ENCODE measurements around the gene KCTD5.
"Not testable (repeated sequence)": the region's sequence is repeated elsewhere in the genome, so short reads cannot be mapped to it uniquely, and the experiment has no call there.

KCTD5 gene

DNA sequence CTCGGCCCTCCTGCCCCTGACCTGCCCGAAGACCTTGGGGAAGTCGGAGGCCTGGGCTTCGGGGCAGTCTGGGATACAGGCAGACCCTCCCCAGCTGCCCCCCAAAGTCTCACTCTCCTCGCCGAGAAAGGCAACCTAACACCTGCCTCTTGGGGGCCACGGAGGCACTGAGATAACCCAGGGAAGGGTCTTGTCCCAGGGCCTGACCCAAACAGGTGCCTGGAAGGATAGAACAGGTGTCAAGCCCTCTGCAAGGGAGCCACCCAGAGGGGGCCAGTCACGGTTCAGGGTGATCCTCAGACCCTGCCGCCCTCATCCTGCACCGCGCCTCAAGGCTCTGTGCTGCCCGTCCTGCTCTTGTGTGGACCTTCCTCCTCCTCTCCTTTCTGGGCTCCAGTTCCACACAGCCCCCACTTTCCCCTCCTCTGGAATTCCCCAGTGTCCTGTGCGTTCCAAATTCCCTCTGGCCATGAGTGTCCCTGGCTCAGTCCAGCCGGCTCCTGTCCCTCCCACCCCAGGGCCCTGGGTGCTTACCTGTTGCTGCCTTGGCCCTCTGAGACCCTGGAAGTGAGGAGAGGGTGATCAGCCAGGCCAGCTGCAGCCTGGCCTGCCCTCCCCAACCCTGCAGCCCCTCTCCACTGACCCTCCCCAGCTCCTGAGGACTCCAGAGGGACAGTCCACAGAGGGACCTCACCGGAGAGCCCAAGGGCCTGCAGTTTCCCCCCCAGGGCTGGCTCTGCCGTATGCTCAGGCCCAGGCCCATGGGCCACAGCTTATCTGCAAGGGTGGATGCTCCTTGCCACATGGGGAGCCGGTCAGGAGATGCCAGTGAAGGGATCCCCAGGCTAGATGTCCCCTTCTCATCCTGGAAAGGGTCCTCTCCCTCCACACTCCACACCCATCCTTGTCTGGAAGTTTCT is 33.9 kb downstream of the KCTD5 start:
- no peaks in the 10 kb centered on the region for H3K9me3 ChIP-seq (ENCODE audit: control insufficient read depth in 1 of 2, low read length in 2 of 2)
- no peak overlapping the region for H3K9ac ChIP-seq (ENCODE audit: low read depth in 1 of 2, low read length in 2 of 2)
- H3K36me3 ChIP-seq (ENCODE audit: control insufficient read depth in 1 of 2, insufficient read depth in 2 of 2, low read length in 2 of 2), result no peaks in the 10 kb centered on the region
- no peaks in the 10 kb centered on the region for H3K27me3 ChIP-seq (ENCODE audit: control insufficient read depth in 1 of 2, insufficient read depth in 2 of 2, low read length in 2 of 2)
- peaks cover 6 to 14% of the 10 kb centered on the region in 2 donors for H3K4me1 ChIP-seq (ENCODE audit: control insufficient read depth in 1 of 2, insufficient read depth in 2 of 2, low read length in 2 of 2)
- H3K27ac ChIP-seq (ENCODE audit: low read depth, low read length), result no peak overlapping the region
- H3K4me3 ChIP-seq (ENCODE audit: low read depth in 1 of 2, low read length in 2 of 2), result no peak overlapping the region

GRCh38 chr16:2716948-2717347 is 34.6 kb downstream of the KCTD5 start:
- peaks cover 6 to 14% of the 10 kb centered on the region in 2 donors for H3K4me1 ChIP-seq (ENCODE audit: control insufficient read depth in 1 of 2, insufficient read depth in 2 of 2, low read length in 2 of 2)
- no peak overlapping the region for H3K27ac ChIP-seq (ENCODE audit: low read depth, low read length)
- H3K27me3 ChIP-seq (ENCODE audit: control insufficient read depth in 1 of 2, insufficient read depth in 2 of 2, low read length in 2 of 2), result no peaks in the 10 kb centered on the region
- no peak overlapping the region for H3K4me3 ChIP-seq (ENCODE audit: low read depth in 1 of 2, low read length in 2 of 2)
- H3K9me3 ChIP-seq (ENCODE audit: control insufficient read depth in 1 of 2, low read length in 2 of 2), result no peaks in the 10 kb centered on the region
- H3K9ac ChIP-seq (ENCODE audit: low read depth in 1 of 2, low read length in 2 of 2), result no peak overlapping the region
- no peaks in the 10 kb centered on the region for H3K36me3 ChIP-seq (ENCODE audit: control insufficient read depth in 1 of 2, insufficient read depth in 2 of 2, low read length in 2 of 2)

GRCh38 chr16:2717383-2718263 is 35.3 kb downstream of the KCTD5 start:
- H3K9me3 ChIP-seq (ENCODE audit: control insufficient read depth in 1 of 2, low read length in 2 of 2), result no peaks in the 10 kb centered on the region
- H3K4me1 ChIP-seq (ENCODE audit: control insufficient read depth in 1 of 2, insufficient read depth in 2 of 2, low read length in 2 of 2), result peaks cover 6 to 14% of the 10 kb centered on the region in 2 donors
- H3K27me3 ChIP-seq (ENCODE audit: control insufficient read depth in 1 of 2, insufficient read depth in 2 of 2, low read length in 2 of 2), result no peaks in the 10 kb centered on the region
- H3K27ac ChIP-seq (ENCODE audit: low read depth, low read length), result no peak overlapping the region
- no peaks in the 10 kb centered on the region for H3K36me3 ChIP-seq (ENCODE audit: control insufficient read depth in 1 of 2, insufficient read depth in 2 of 2, low read length in 2 of 2)
- H3K9ac ChIP-seq (ENCODE audit: low read depth in 1 of 2, low read length in 2 of 2), result no peak overlapping the region
- no peak overlapping the region for H3K4me3 ChIP-seq (ENCODE audit: low read depth in 1 of 2, low read length in 2 of 2)

GRCh38 chr16:2719328-2720063 is 37.2 kb downstream of the KCTD5 start:
- H3K4me3 ChIP-seq (ENCODE audit: low read depth in 1 of 2, low read length in 2 of 2), result no peak overlapping the region

DNA sequence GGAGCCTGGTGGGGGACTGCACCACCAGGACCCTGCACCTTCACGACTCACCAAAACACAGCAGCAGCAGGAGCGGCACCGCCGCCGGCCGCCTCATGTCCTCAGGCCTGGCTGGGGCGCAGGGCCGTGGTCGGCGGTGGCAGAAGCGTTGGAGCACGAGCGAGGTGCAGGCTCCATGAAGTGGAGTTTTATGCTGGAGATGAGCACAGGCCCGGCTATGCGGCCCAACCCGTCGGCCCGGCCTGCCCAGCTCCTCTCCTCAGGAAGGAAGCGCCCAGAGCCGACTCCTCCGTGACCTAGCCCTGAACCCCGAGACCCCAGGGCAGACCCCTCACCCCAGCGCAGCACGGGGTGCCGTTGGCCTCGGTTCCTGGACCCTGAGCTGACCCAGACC is 37.7 kb downstream of the KCTD5 start, which contains the start of gene PRSS27:
Gene PRSS27 (minus strand): TSS at position 161 of the 394 bp plus-strand sequence. CDS start 64 bp downstream, at position 97.
- Histone ChIP-seq H3K27me3 (ENCODE audit: control insufficient read depth in 1 of 2, insufficient read depth in 2 of 2, low read length in 2 of 2) (no peaks in the 10 kb centered on the region), H3K36me3 (ENCODE audit: control insufficient read depth in 1 of 2, insufficient read depth in 2 of 2, low read length in 2 of 2) (no peaks in the 10 kb centered on the region), H3K4me3 (ENCODE audit: low read depth in 1 of 2, low read length in 2 of 2) (peak within 1 kb of the TSS; percentile 61), H3K27ac (ENCODE audit: low read depth, low read length) (no peak within 1 kb of the TSS), H3K9ac (ENCODE audit: low read depth in 1 of 2, low read length in 2 of 2) (peak within 1 kb of the TSS; percentile 38 to 54), H3K4me1 (ENCODE audit: control insufficient read depth in 1 of 2, insufficient read depth in 2 of 2, low read length in 2 of 2) (peaks cover 6 to 14% of the 10 kb centered on the region in 2 donors), H3K9me3 (ENCODE audit: control insufficient read depth in 1 of 2, low read length in 2 of 2) (no peaks in the 10 kb centered on the region)

More at GRCh38 chr16:2719328-2720063, 37.2 kb downstream of the KCTD5 start:
- no peak overlapping the region for H3K27ac ChIP-seq (ENCODE audit: low read depth, low read length)
- H3K4me1 ChIP-seq (ENCODE audit: control insufficient read depth in 1 of 2, insufficient read depth in 2 of 2, low read length in 2 of 2), result peaks cover 6 to 14% of the 10 kb centered on the region in 2 donors
- H3K36me3 ChIP-seq (ENCODE audit: control insufficient read depth in 1 of 2, insufficient read depth in 2 of 2, low read length in 2 of 2), result no peaks in the 10 kb centered on the region
- H3K9me3 ChIP-seq (ENCODE audit: control insufficient read depth in 1 of 2, low read length in 2 of 2), result no peaks in the 10 kb centered on the region
- H3K9ac ChIP-seq (ENCODE audit: low read depth in 1 of 2, low read length in 2 of 2), result no peak overlapping the region
- H3K27me3 ChIP-seq (ENCODE audit: control insufficient read depth in 1 of 2, insufficient read depth in 2 of 2, low read length in 2 of 2), result no peaks in the 10 kb centered on the region

- H3K4me1 ChIP-seq (ENCODE audit: control insufficient read depth in 1 of 2, insufficient read depth in 2 of 2, low read length in 2 of 2), result peaks cover 6 to 14% of the 10 kb centered on the region in 2 donors
- H3K9ac ChIP-seq (ENCODE audit: low read depth in 1 of 2, low read length in 2 of 2), result peak overlapping the region; percentile 38 to 54
- no peak overlapping the region for H3K27ac ChIP-seq (ENCODE audit: low read depth, low read length)
- no peaks in the 10 kb centered on the region for H3K27me3 ChIP-seq (ENCODE audit: control insufficient read depth in 1 of 2, insufficient read depth in 2 of 2, low read length in 2 of 2)
- peak overlapping the region; percentile 61 for H3K4me3 ChIP-seq (ENCODE audit: low read depth in 1 of 2, low read length in 2 of 2)
- H3K36me3 ChIP-seq (ENCODE audit: control insufficient read depth in 1 of 2, insufficient read depth in 2 of 2, low read length in 2 of 2), result no peaks in the 10 kb centered on the region
- H3K9me3 ChIP-seq (ENCODE audit: control insufficient read depth in 1 of 2, low read length in 2 of 2), result no peaks in the 10 kb centered on the region
These were observed 38.7 kb downstream of the KCTD5 start for GRCh38 chr16:2720719-2721633.

- not testable (repeated sequence) for H3K36me3 ChIP-seq (ENCODE audit: control insufficient read depth in 1 of 2, insufficient read depth in 2 of 2, low read length in 2 of 2); H3K4me3 ChIP-seq (ENCODE audit: low read depth in 1 of 2, low read length in 2 of 2); H3K27ac ChIP-seq (ENCODE audit: low read depth, low read length); H3K27me3 ChIP-seq (ENCODE audit: control insufficient read depth in 1 of 2, insufficient read depth in 2 of 2, low read length in 2 of 2); H3K9me3 ChIP-seq (ENCODE audit: control insufficient read depth in 1 of 2, low read length in 2 of 2)
- Histone ChIP-seq H3K4me1 (ENCODE audit: control insufficient read depth in 1 of 2, insufficient read depth in 2 of 2, low read length in 2 of 2) (peaks cover 6 to 14% of the 10 kb centered on the region in 2 donors), H3K9ac (ENCODE audit: low read depth in 1 of 2, low read length in 2 of 2) (peak overlapping the region in 1 of 2 donors; percentile 51)
These were observed 39.4 kb downstream of the KCTD5 start for GRCh38 chr16:2721634-2722173.

GRCh38 chr16:2724088-2724676 is 41.9 kb downstream of the KCTD5 start:
- Histone ChIP-seq H3K4me3 (ENCODE audit: low read depth in 1 of 2, low read length in 2 of 2) (no peak overlapping the region), H3K4me1 (ENCODE audit: control insufficient read depth in 1 of 2, insufficient read depth in 2 of 2, low read length in 2 of 2) (peaks cover 6 to 9% of the 10 kb centered on the region in 2 donors), H3K27ac (ENCODE audit: low read depth, low read length) (no peak overlapping the region), H3K9ac (ENCODE audit: low read depth in 1 of 2, low read length in 2 of 2) (no peak overlapping the region), H3K9me3 (ENCODE audit: control insufficient read depth in 1 of 2, low read length in 2 of 2) (no peaks in the 10 kb centered on the region), H3K36me3 (ENCODE audit: control insufficient read depth in 1 of 2, insufficient read depth in 2 of 2, low read length in 2 of 2) (no peaks in the 10 kb centered on the region), H3K27me3 (ENCODE audit: control insufficient read depth in 1 of 2, insufficient read depth in 2 of 2, low read length in 2 of 2) (no peaks in the 10 kb centered on the region)

Measured in duodenal mucosa (tissue), 2 donors.